Inflammatory macrophage (primary cell): Measurements from ENCODE around the gene NDUFAF8.
"Not testable (repeated sequence)": the region's sequence is repeated elsewhere in the genome, so short reads cannot be mapped to it uniquely, and the experiment has no call there.

ENCODE experiments used
- DNase-seq, 2 donors: peaks; one replicate each; pipeline ENCODE4 v3.0.0-alpha.2; 2020 to 2022

NDUFAF8 gene

DNA sequence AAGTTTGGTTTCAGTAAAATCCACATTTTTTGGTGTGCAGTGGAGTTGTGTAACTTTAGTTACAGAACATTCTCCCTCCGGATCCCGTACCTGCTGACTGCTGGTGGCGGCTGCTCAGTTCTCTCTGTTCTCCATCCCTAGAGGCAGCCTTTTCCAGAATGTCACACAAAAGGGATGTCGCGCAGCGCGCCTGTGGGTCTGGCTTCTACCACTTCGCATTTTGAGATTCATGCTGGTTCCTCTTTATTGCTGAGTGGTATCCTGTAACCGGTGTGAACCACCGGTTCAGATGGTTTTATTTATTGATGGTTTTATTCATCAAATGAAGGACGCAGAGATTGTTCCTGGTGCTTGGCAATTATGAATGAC lies 15.4 kb upstream of the NDUFAF8 start:
- DNase-seq, result peak; percentile 48 to 64

DNA sequence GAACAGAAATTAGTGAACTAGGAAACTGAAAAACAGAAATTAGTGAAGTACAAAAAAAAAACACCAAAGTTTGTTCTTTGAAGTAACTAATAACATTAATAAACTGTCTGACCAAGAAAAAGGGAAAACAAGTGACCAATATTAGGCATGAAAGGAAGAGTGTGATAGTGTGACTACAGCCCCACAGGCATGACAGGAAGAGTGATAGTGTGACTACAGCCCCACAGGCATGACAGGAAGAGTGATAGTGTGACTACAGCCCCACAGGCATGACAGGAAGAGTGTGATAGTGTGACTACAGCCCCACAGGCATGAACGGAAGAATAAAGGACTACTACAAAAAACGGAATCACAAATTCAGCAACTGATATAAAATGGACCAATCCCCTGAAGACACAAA lies 11.5 kb upstream of the NDUFAF8 start:
- DNase-seq, result not testable (repeated sequence)

DNA sequence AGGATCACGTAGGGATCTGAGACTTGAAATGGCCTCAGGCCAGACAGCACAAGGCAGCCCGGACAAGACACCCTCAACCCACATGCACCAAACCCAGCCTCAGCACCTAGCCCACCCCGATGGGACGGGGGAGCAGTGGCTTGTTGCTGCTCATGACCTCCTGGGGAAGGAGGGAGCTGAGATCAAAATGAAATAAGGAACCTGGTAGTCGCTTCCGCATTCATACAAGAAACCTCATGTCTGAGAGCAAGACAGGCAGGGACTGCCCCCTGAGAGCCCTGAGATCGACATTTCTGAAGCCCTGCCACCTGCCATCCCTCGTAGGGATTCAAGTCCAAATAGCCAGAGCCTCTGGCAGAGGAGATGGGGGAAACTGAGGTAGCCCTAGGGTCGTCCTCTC lies 10.7 kb upstream of the NDUFAF8 start:
- peak; percentile 65 to 71 for DNase-seq

DNA sequence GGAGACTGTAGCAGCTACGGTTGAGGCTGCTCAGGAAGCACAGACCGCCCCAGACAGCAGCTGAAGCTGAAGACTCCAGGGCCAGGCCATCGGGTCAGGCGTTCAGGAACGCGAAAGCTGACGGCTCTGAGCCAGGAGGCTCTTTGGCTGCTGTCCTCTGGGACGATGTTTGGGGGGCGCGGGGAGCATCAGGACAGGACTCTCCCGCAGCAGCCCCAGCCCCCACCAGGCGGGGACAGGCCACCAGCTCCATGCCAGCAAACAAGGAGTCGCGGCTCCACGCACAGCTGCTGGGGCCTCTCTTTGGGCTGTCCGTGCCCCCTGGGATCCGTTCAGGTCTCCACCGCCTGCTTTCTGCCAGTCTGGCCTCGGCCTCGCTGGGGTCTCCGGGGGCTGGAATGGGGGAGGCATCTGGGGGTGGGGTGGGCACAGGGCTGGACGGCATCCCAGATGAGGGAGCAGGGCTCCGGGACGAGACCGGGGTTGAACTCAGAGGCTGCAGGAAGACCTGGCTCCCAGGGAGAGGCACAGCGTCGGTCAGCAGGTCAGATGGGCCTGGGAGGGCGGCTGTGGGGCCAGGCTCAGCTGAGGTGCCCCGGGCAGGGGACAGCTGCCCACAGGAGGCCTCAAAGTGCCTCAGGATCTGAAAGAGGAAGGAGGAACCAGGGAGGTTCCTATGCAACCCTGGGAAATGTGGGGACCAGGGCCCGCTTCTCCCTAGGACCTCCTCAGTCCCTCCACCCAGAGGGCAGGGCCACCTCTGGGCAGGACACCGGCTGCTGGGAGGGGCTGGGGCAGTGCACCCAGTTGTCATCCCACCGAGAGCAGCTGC lies 10.1 kb upstream of the NDUFAF8 start:
- no peak for DNase-seq

DNA sequence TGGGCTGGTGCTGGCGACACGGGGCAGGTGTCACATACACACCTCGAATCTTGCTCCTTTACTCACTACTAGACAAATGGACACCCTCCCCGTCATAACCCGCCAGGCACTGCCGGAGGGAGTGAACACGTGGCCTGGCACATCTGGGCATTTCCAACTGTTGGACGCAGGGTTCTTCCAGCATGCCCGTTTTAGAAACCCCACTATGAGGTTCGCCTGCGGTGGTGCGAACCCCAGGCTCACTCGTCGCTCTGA lies 9.5 kb upstream of the NDUFAF8 start:
- DNase-seq, result no peak

DNA sequence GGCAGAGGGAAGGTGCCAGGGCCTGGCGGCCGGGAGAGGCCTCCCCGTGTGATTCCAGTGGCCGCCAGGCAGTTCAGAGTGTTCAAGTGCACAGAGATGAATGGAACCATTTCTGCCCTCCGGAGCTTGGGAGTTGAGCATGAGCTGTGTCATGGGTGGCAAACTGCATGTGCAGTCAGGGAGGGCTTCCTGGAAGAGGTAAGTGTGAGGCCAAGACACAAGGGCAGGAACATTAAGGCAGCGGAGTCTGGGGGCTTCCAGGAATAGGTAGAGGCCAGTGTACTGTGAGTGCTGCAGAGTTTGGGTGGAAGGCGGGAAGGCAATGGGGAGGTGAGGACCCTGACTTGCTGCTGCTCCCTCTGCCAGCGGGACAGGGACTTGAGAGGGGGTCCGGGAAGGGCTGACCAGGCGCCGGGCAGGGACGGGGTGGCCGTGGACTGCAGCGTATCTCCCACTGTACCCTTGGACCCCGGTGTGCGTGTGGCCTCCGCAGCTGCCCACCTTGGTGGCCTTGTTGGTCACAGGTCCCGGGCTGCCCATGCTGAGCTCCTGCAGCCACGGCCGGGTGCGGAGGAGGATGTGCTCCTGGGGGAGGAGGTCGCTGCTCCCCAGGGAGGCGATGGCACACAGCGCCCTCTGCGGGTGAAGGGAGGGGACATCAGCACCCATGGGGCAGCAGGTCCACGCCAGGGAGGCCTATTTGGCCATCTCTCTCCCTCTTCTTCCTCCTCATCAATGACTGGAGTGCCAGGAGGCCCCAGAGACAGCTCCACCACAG lies 8.9 kb upstream of the NDUFAF8 start:
- no peak for DNase-seq

DNA sequence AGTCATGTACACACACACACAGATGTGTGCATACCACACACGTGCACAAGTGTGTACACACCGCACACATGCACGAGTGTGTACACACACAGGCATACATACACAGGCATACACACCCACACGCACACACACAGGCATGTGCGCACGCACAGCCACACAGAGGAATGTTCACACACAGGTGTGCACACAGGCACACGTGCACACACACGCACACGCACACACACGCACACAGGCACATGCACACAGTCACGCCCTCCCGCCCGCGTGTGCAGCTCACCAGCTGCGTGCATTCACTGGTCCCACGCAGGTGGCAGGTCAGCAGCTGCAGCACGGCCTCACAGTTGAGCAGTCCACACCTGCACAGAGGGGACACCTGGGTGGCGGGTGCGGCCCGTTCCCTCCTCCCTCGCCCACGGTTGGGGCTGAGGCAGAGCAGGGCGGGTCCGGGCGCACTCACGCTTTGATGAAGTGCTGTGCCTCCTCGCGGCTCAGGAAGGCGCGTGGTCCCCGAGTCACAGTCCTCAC lies 7.9 kb upstream of the NDUFAF8 start:
- no peak for DNase-seq

DNA sequence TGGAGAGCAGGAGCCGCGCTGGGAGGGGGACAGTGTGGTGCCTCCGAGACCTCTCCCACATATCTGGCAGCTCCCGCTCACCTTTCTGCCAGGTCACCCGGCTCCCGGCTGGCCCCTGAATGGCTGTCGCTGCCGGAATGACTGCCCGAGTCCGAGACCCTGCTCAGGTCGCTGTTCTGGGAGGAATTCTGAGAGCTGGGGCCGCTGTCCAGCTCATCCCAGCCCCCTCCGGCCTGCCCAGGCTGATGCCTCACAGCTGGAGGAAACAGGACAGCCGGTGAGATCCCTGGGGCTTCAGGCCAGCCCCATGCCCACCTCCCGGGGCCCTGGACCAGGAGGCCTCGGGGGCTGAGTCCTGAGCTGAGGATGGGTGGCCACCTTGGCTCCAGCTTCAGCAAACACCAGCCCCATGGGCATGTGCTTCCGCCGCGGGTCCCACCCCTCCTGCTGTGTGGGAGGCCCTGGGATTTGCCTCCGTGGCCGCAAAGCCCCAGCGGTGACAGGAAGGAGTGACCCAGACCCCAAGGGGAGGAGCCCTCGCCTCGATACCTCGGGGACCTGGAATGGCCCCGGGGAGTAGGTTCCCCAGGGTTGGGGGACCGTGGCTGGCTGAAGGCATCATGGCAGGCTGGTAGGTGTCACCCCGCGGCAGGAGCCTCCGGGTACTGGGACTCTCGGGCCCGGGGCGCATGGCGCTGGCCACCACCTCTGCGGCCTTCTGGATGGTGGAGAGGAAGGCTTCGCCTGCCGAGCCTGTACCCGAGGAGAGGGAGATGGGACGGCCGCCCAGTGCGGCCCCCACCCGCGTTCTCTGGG lies 7.1 kb upstream of the NDUFAF8 start:
- no peak for DNase-seq

DNA sequence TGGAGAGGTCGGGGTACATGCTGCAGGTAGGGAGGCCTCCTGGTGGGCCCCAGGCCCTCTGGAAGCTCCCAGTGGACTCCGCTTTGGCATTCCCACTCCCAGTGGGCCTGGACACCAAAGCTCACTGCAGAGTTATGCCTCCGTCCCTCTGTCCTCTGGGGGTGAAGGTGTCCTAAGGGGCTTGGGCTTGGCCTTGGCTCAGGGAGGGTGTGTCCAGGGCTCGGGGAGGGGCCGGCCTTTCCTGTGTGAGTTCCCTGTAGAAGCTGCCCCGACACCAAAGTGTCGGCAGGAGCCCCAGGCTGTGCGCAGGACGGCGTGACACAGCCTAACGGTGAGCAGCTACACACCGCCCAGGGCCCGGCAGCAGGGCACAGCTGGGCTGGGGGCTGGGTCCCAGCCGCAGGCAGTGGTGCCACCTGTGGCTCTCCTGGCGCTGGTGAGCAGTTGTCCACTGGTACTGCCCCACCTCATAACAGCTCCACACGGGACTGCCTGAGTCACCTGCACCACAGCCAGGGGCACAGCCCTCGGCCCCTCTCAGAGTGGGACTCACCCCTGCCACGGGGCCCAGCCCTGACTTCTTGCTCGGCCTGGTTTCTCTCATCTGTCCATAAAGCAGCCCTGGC lies 6.4 kb upstream of the NDUFAF8 start:
- DNase-seq, result no peak

DNA sequence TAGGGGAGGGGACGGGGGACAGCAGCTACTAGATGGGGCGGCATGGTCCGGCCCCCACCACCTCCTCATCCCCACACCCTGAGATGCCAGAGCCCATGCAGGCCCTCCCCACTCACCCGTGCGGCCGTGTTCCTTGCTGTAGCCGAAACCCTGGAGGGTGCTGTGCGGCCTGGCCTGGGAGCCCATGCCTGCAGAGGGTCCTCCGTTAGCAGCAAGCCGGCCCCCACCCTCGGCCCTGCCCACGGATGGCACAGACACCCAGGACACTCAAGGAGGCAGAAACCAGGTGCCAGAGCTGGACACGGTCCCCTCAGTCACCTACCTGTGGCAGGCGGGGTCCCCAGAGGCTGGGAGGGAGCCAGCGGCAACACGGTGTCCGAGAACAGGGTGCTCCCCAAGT lies 5.8 kb upstream of the NDUFAF8 start:
- DNase-seq, result no peak

DNA sequence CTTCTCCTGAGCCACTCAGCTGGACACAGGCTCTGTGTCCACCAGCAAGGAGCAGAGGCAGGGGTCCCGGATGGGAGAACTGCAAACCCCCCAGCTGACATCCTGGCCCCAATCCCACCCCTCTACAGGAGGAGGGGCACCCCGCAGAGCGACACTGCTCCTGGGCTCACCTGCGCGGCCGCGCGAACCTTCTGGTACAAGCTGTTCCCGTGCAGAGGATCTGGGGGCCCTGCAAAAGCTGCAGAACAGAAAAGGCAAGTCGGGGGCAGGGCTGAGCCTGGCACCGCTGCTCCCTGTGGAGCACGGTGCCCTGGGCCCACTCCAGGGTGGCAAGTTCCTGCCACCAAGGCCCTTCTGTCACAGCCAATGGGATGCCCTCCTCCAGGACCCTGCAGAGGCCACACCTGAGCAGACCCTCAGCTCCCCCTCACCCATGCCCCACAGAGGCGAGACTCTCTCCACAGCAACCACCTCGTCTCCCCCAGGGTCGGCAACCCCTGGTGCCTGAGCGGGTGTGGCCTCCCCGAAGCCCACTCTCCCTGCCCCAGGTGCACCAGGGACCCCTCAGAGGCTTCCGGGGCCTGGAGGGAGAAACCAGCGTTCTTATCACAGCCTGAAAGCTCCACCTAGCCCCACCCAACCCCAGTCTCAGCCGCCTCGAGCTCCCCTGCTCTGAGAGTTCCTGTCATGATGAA lies 5.2 kb upstream of the NDUFAF8 start:
- DNase-seq, result no peak

DNA sequence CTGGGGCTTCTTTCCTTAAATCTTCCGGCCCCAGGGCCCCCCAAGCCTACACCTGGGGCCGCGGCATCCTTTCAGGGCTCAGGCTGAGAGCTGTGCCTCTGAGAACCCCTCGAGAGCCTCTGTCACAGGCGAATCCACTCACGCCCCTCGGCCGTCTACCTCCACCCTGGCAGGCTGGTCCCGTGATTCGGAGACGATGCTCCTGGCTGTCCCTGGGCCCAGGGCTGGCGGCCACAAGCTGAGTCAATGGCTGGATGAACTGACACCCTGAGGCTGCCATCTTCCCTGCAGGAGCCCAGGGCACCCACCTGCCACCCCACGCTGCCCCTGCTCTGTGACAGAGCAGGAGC lies 4.6 kb upstream of the NDUFAF8 start:
- no peak for DNase-seq

DNA sequence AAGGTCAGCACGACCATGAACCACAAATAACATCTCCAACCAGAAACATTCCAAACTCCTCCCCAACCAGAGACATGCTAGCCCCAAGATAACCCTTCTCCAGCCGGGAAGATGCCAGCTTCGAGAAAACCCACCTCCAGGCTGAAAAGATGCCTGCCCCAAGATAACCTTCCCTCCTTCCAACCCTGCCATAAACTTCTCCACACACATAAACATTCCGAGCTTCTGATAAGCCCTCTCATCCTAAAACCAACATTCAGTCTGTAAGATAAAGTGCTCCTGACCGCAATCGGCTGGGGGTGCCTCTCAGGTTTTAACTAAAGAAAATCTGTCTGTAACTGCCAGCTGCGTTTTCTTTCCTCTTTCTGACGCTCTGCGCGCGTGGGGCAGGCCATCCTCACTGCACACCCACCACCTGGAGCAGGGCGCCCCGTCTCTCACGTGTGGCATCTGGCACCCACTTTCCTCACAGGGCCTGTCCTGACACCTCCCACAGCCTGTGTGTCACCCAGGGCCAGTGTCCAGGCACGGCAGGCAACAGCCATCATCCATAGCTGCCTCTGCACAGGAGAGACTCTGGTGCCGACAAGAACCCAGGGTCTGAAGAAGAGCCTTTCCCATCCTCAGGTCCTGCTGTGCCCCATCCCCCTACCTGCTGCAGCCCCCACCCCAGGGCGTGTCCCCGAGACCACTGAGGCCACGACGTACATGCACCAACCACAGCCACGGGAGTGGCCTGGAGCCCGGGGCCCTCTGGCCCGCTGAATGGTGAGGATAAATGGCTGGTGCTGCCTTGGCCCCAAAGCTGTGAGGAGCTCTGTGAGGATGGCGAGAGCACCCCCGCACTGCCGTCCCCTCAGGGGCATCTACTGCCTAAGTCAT lies 3.9 kb upstream of the NDUFAF8 start:
- no peak for DNase-seq

DNA sequence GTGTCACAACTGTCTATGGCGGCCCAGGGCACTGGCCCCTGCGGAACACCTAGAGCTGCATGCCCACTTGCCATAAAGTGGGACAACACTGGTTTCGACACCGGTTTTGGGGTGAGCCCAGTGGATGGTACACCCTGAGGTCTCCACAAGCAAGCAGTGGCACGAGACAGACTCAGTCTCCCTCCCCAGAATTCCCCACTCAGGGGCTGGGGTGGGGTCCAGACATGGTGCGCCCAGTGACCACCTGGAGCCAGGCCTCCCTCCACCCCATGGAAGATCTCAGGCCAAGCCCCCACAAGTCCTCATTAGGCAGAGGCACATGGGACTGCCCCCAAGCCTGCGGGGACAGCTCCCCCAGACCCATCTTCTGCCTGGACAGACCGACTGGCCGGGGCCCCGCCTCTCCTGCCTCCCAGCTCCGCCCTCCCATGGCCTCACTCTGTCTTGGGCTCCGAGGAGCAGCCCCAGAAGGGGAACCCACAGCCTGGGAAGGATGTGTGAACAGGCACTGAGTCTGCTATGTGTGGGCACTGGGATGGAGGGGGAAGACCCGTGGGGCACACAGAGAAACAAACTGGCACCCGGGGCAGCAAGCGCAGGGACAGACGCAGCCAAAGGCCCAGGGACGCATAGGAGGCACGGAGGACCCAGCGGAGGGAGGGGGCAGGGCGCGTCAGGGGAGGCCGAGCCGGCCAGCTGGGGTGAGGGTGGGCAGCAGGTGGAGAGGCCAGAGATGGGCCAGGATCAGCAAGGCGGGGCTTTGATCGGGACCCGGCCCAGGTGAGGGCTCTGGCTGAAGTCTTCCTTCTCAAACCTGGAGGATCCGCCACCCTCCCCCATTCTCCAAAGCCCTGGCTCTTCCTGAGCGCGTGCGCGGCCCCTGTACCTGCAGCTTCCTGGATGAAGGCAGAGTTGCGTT lies 3.0 kb upstream of the NDUFAF8 start:
- no peak for DNase-seq

DNA sequence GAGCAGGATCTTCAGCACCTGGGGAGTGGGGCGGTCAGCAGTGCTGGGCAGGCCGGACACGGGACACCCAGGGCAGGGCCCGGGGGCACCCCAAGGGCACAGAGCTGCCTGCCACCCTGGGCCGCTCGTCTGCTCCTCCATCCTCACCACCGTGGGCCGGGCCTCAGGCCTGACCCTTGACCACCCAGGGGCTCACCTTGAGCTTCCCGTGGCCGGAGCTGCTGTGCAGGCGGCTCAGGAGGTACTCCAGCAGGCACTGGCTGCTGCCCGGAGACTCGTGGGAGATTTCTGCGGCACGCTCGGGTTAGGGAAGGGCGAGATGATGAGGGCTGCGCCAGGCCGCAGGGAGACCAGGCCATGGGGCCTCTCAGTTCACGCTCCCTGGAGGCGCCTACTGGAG lies 2.3 kb upstream of the NDUFAF8 start:
- DNase-seq, result no peak

DNA sequence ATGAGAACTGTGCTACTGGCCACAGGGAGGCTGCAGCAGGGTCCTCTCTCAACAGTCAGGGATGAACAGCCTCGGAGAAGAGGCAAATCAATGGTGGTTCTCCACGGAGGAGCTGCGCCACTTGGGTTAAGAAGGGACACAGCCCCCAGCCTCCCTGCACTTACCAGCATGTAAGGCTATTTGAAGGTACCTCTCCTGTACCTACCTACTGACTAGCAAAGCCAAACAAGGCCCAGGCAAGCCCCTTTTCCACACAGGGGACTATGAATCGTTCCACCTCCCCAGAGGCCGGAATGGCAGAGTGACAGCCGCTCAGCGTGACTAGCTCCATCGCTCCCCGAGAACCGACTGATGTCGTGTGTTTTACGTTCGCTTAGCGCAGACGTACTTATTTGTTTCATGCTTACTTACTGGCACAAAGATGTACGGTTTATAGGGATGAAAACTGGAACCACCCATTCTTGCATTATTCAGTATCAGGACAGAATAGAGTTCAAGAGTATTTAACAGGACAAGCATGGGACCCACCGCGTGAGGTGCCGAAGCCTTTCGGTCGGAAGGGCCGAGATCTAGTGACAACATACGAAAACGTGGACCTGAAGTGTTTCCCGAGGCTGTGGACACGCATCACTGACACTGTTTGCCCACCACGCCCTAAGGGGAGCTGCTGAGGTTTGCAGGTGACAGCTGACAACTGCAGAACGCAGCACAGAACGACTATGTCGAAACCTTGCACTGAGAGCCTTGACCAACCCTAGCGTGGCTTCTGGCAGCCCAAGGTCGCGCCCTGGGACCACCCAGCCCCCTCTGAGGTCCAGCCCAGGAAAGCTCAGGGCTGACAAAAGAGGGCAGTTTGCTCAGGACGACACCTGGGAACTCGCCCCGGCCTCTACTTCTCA lies 1.3 kb upstream of the NDUFAF8 start:
- no peak for DNase-seq

DNA sequence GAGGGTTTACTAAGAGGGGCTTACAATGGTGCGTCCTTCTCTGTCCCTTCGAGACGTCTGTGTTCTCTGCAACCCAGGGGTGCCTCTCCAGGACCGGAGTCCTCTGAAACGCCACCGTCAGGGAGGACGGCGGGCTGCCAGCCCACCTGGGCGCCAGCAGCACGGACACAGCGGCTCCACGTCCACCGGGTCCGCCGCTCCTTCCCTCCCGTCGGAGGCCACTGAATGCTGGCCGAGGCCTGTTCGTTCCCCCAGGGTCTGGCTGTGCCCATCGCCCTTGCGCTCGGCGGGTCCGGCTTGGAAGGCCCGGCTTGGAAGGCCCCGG lies 666 bp upstream of the NDUFAF8 start:
- DNase-seq, result no peak

DNA sequence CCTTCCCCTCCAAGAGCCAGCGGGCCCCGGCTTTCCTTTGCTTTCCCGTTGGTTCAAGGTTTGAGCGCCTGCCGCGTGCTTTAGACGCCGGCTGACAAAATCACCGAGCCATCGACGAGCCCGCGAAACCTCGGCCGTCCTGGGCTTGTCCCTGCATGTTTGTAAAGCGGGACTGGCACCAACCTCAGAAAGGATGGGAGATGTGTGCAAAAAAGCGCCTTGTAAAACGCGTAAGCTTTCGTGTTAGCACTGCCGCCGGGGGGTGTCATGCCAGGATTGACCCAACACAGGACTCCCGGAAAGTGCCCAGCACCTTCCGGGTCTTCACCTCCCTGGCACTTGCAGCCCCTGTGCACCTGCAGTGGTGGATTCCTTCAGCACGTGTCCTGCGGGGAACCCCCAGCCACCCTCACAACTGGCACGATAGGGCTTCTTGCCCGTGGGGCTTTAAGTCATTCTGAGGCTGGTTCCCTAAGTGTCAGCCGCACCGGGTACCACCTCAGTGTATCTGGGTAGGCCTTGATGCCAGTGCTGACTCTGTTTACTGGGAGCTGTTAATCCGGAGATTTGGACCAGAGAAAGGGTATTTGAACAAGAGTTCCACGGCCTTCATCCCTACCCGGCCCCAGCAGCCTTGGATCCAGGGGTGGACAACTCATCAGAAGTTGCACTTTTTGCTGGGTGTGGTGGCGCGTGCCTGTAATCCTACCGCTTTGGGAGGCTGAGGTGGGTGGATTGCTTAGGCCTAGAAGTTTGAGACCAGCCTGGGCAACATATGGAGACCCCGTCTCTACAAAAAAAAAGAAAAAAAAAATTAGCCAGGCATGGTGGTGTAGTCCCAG lies 817 bp downstream of the NDUFAF8 start:
- DNase-seq, result no peak
